MG63 (cell line): ENCODE data around the gene SLC19A1. TPM values are rescaled to one million over a fixed set of nuclear protein-coding genes. Genes with fewer than 3 reads are reported as not detected.
"Not testable (repeated sequence)": the region's sequence is repeated elsewhere in the genome, so short reads cannot be mapped to it uniquely, and the experiment has no call there.

Experiments
- DNase-seq: peaks from one replicate; pipeline ENCODE4 v3.0.0-alpha.2; 2020
- H3K27me3 ChIP-seq: fragments of 250-450 bp; sonication (Bioruptor Pico); 2 replicates; pipeline ENCODE4 v1.5.1; 2020; ENCODE audit warnings: mild to moderate bottlenecking, moderate library complexity
- H3K36me3 ChIP-seq: fragments of 250-450 bp; sonication (Bioruptor Pico); 2 replicates; pipeline ENCODE4 v1.5.1; 2020; ENCODE audit warnings: mild to moderate bottlenecking, moderate library complexity
- H3K4me3 ChIP-seq: fragments of 250-450 bp; sonication (Bioruptor Pico); 2 replicates; pipeline ENCODE4 v1.5.1; 2020; ENCODE audit warnings: mild to moderate bottlenecking, moderate library complexity
- H3K9me3 ChIP-seq: fragments of 250-450 bp; sonication (Bioruptor Pico); 2 replicates; pipeline ENCODE4 v1.5.1; 2020; ENCODE audit warnings: mild to moderate bottlenecking, moderate library complexity
- total RNA-seq: library from RNA; depleted of rRNA; stranded (reverse); fragments of >200 nt; shearing (Covaris generic); gene quantifications from 2 replicates; pipeline ENCODE4 v1.2.3, GENCODE V29; 2014; ENCODE audit warnings: low replicate concordance

SLC19A1 gene
- total RNA-seq, 1 experiment from 2014 or later: 26.7 TPM

- no peak for DNase-seq
- Histone ChIP-seq H3K9me3 (no peaks in the 10 kb centered on the region; the same call in 1 of the 2 replicates), H3K36me3 (no peaks in the 10 kb centered on the region), H3K27me3 (peaks cover 20% of the 10 kb centered on the region), H3K4me3 (no peak overlapping the region)
Measured at GRCh38 chr21:45570071-45570470, 27.8 kb upstream of the SLC19A1 start.

DNA sequence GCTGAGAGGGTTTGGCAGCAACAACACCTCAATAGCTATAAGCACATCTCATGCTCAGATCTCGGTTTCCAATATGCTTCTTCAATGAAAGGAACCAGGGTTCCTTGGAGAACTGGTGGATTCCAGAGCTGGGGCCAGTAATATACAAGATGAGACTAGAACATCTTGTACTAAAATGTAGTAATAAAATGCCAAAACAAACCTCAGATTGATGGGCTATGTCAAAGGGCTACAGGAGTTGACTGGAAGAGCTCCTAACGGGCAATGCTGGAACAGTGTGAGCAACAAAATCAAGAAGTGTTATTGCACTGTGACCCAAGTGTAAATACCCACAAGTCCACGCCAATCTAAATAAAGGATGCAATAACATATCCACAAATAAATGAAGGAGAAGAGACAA, 26.1 kb upstream of the SLC19A1 start:
- no peaks in the 10 kb centered on the region for H3K36me3 ChIP-seq
- DNase-seq: no peak
- H3K9me3 ChIP-seq: peaks cover 4% of the 10 kb centered on the region
- H3K4me3 ChIP-seq: no peak overlapping the region
- H3K27me3 ChIP-seq: peaks cover 30% of the 10 kb centered on the region

GRCh38 chr21:45564137-45564536, 21.9 kb upstream of the SLC19A1 start:
- Histone ChIP-seq H3K9me3 (peaks cover 11% of the 10 kb centered on the region), H3K27me3 (peaks cover 40% of the 10 kb centered on the region)
- H3K4me3 ChIP-seq, H3K36me3 ChIP-seq, DNase-seq: not testable (repeated sequence)

- peaks cover 35% of the 10 kb centered on the region for H3K27me3 ChIP-seq
- no peaks in the 10 kb centered on the region for H3K36me3 ChIP-seq
- H3K4me3 ChIP-seq: no peak overlapping the region
- H3K9me3 ChIP-seq: peaks cover 11% of the 10 kb centered on the region
- no peak for DNase-seq
Measured at GRCh38 chr21:45562965-45563364, 20.7 kb upstream of the SLC19A1 start.

DNA sequence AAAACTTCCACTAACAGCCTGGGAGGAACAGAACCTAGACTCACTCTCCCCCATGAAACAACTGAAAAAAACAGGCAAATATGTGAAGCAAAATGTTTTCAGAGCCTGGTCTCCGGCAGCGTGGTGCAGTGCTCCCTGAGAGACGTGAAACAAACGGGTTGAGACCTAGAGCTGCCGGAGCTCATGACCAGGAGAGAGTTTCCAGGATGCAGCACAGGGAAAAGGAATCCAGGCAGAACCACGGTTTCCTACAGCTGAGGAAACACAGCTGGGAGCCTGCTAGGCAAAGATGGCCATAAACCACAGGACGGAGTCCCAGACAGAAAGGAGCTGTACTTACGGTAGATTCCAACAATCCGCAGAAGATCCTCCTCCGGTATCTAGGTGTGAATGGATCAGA, 20.2 kb upstream of the SLC19A1 start:
- no peak for DNase-seq
- H3K4me3 ChIP-seq: no peak overlapping the region

DNA sequence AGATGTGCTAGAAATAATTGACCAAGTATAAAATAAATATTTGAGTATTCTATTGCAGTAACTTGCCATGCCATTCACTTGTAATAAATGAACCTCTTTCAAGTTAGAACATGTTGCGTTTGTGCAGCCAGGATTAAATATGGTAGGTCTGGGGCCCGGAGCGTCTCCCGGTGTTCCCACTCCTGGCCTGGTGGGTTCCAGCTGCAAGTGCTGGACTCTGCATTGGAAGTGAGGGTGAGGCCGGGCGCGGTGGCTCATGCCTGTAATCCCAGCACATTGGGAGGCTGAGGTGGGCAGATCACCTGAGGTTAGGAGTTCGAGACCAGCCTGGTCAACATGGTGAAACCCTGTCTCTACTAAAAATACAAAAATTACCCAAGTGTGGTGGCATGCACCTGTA, 19.0 kb upstream of the SLC19A1 start:
- peaks cover 11% of the 10 kb centered on the region for H3K9me3 ChIP-seq
- DNase-seq, H3K36me3 ChIP-seq, H3K4me3 ChIP-seq: not testable (repeated sequence)
- H3K27me3 ChIP-seq: peaks cover 29% of the 10 kb centered on the region

More for the DNA sequence above, 20.2 kb upstream of the SLC19A1 start:
- no peaks in the 10 kb centered on the region for H3K36me3 ChIP-seq
- peaks cover 31% of the 10 kb centered on the region for H3K27me3 ChIP-seq
- peaks cover 11% of the 10 kb centered on the region for H3K9me3 ChIP-seq

DNA sequence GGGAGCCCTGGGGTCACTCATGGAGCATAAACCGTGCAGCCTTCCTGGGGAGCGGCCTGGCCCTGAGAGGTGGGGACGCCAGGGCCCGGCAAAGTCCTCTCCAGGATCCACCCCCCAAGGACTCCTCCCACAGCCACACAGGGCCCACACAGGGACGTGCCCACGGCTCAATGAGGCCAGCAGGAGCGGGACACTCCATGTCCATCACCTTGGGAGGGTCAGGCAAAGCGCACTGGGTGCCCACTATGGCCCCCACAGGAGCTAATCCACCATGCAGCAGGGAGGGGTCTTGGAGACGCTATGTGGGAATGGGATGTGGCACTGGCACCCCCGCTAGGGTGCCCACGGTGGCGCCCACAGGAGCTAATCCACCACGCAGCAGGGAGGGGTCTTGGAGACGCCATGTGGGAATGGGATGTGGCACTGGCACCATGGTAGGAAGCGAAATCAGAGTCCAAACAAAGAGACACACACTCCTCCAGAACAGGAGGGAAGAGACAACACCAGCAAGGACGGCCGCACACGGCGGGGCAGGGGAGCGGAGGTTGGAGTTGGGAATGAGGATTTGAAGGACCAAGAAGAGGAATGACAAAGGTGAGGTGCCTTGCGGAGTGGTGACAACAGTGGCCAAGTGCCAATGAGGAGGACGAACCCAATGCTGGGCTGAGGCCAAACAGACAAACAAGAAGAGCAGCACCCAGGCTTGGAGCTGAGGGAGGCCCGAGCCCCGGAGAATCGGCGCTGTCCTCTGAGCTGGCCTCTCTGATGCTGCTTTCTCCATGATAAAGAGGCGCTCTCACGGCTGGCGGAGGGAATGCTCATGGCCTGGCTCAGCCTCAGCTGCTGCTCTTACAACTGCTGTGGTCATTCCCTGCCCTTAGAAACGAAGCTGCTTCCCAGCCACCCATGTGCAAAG, 18.1 kb upstream of the SLC19A1 start:
- DNase-seq: no peak
- H3K27me3 ChIP-seq: peaks cover 24% of the 10 kb centered on the region
- no peak overlapping the region for H3K4me3 ChIP-seq
- peaks cover 11% of the 10 kb centered on the region for H3K9me3 ChIP-seq
- no peaks in the 10 kb centered on the region for H3K36me3 ChIP-seq

- no peaks in the 10 kb centered on the region for H3K36me3 ChIP-seq
- no peak for DNase-seq
- peaks cover 11% of the 10 kb centered on the region for H3K9me3 ChIP-seq
Measured at GRCh38 chr21:45559216-45560105, 17.2 kb upstream of the SLC19A1 start.

GRCh38 chr21:45558044-45558721, 15.9 kb upstream of the SLC19A1 start:
- Histone ChIP-seq H3K27me3 (peaks cover 10% of the 10 kb centered on the region), H3K9me3 (peaks cover 6% of the 10 kb centered on the region; the same call in 1 of the 2 replicates), H3K36me3 (no peaks in the 10 kb centered on the region), H3K4me3 (no peak overlapping the region)
- DNase-seq: no peak

More at GRCh38 chr21:45559216-45560105, 17.2 kb upstream of the SLC19A1 start:
- H3K27me3 ChIP-seq: peaks cover 15% of the 10 kb centered on the region
- H3K4me3 ChIP-seq: no peak overlapping the region

DNA sequence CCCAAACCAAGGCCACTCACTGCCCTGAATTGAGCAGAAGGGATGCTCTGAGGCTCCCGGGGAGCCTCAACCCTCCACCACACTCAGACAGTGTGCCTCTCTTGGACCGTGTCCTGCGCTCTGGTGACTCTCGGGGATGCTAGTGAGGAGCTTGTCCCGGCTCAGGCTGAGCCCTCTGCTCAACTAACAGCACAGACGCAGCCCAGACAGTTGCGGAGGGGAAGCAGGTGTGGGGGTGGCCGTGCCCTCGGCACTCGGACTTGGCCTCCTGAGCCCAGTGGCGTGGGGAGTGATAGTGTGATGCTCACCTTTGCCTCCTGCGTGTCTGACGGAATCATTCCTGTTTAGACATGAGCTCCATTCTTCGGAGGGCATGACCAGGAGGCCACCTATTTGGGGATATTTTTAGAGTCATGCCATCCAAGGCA, 15.4 kb upstream of the SLC19A1 start:
- no peak overlapping the region for H3K4me3 ChIP-seq
- H3K36me3 ChIP-seq: no peaks in the 10 kb centered on the region
- DNase-seq: no peak
- H3K27me3 ChIP-seq: peaks cover 6% of the 10 kb centered on the region
- H3K9me3 ChIP-seq: peaks cover 1% of the 10 kb centered on the region; the same call in 1 of the 2 replicates

GRCh38 chr21:45556645-45557615, 14.7 kb upstream of the SLC19A1 start:
- Histone ChIP-seq H3K27me3 (no peaks in the 10 kb centered on the region; the same call in 1 of the 2 replicates), H3K36me3 (no peaks in the 10 kb centered on the region), H3K9me3 (no peaks in the 10 kb centered on the region), H3K4me3 (no peak overlapping the region; the same call in 1 of the 2 replicates)
- no peak for DNase-seq

DNA sequence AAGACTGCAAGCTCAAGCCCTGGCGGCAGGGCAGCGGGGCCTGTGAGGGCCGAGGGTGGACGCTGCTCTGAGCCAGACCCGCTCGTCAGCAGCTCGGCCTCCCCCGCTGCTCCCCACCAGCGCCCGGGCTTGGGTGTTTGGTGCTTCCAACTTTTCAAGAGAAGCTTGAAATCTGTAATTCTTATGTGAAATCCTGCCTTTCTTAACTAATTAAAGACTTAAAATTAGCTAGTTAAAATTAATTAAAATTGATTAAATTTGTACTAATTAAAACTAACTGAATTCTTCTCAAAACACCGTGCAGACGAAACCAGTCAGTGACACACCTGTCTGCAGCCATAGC, 14.0 kb upstream of the SLC19A1 start:
- H3K4me3 ChIP-seq: peak overlapping the region; percentile 58
- no peaks in the 10 kb centered on the region; the same call in 1 of the 2 replicates for H3K27me3 ChIP-seq
- H3K36me3 ChIP-seq: no peaks in the 10 kb centered on the region

GRCh38 chr21:45555557-45556301, 13.5 kb upstream of the SLC19A1 start:
- no peaks in the 10 kb centered on the region for H3K36me3 ChIP-seq
- H3K27me3 ChIP-seq: no peaks in the 10 kb centered on the region; the same call in 1 of the 2 replicates
- no peaks in the 10 kb centered on the region for H3K9me3 ChIP-seq
- DNase-seq: peak; percentile 86
- H3K4me3 ChIP-seq: peak overlapping the region; percentile 58

More for the DNA sequence above, 14.0 kb upstream of the SLC19A1 start:
- H3K9me3 ChIP-seq: no peaks in the 10 kb centered on the region
- no peak for DNase-seq

DNA sequence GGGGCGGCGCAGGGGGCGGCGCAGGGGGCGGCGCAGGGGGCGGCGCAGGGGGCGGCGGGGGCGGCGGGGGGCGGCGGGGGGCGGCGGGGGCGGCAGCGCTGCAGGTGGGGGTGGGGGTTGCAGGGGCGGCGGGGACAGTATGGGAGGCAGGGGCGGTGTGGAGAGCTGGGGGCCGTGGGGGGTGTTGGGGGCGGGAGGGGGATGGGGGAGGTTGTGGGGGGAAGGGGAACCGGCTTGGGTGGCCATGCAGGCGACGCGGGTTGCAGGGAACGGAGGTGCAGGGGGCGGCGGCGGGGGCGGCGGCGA, 13.0 kb upstream of the SLC19A1 start:
- H3K27me3 ChIP-seq: no peaks in the 10 kb centered on the region; the same call in 1 of the 2 replicates

More for the DNA sequence above, 13.0 kb upstream of the SLC19A1 start:
- DNase-seq: no peak
- H3K36me3 ChIP-seq: no peaks in the 10 kb centered on the region
- no peaks in the 10 kb centered on the region for H3K9me3 ChIP-seq
- H3K4me3 ChIP-seq: peak overlapping the region; percentile 58
